K562 (cell line): ENCODE results near the gene NRG3. TPM values are rescaled to one million over a fixed set of nuclear protein-coding genes. Genes with fewer than 3 reads are reported as not detected.

Experiments
- ATAC-seq: fragments of 200-7000 bp; cut with Tn5 transposase; 3 replicates; pipeline ENCODE4 v1.9.1; 2020; ENCODE audit warnings: moderate library complexity
- BruUV-seq: library from RNA; stranded (reverse); fragments of 400-500 nt; replicated peaks from 2 replicates; lab custom pipeline; 2021; lab: Mats Ljungman, UMichigan
- CTCF ChIA-PET: fragments of 300-600 bp; formaldehyde crosslinking; extraction: SDS; loops from one replicate; lab custom pipeline; 2021; ENCODE audit warnings: low intra/inter-chr PET ratio; lab: Yijun Ruan, JAX
- POLR2A ChIA-PET: fragments of 300-600, 350-650 bp; sonication (Branson Sonifier 250); formaldehyde crosslinking; extraction: SDS; loops from one replicate; lab custom pipeline; 2021; ENCODE audit warnings: antibody characterized with exemption, inconsistent platforms; lab: Yijun Ruan, JAX
- DNase-seq, 4 experiments: peaks; one replicate each; pipeline versions ENCODE4 v3.0.0 to v3.0.0-alpha.2; 2011 to 2018; ENCODE audit warnings: low spot score in 3 of 4, mixed read lengths in 3 of 4; ENCODE audit errors: extremely low read depth in 1 of 4
- FAIRE-seq: peaks from 2 replicates; lab custom pipeline; 2011; peaks lifted over from hg19 to GRCh38; lab: Jason Lieb, UNC
- H2AFZ ChIP-seq: 2 replicates; pipeline ENCODE4 v1.6.0; 2011; ENCODE audit warnings: low read depth, low read length, control low read depth, inconsistent platforms
- H3K27ac ChIP-seq: fragments of 200-600 bp; 3 replicates; pipeline ENCODE4 v1.8.0; 2011; ENCODE audit warnings: low read depth, mild to moderate bottlenecking, control low read depth, inconsistent platforms, low read length, moderate library complexity, mixed read lengths; ENCODE audit errors: extremely low read depth
- H3K27me3 ChIP-seq, 2 experiments: fragments of 300-600 bp in 1 of 2; 2 replicates in 1 of 2; 3 replicates in 1 of 2; pipeline versions ENCODE4 v1.6.0 to v1.8.0; 2011; ENCODE audit warnings: inconsistent platforms in 2 of 2, low read length in 2 of 2, mild to moderate bottlenecking in 1 of 2, mixed read lengths in 1 of 2, moderate library complexity in 1 of 2; ENCODE audit not compliant: control insufficient read depth in 2 of 2, insufficient read depth in 2 of 2
- H3K36me3 ChIP-seq: fragments of 300-600 bp; 3 replicates; pipeline ENCODE4 v1.8.0; 2011; ENCODE audit warnings: mild to moderate bottlenecking, low read length, inconsistent platforms; ENCODE audit not compliant: control insufficient read depth, insufficient read depth
- H3K4me1 ChIP-seq, 2 experiments: fragments of 200-600 bp in 1 of 2; replicated peaks in 1 of 2; 2 replicates in 1 of 2; 3 replicates in 1 of 2; pipeline versions ENCODE4 v1.5.1 to v1.8.0; 2011; ENCODE audit warnings: inconsistent platforms in 2 of 2, low read length in 2 of 2, mild to moderate bottlenecking in 1 of 2, mixed read lengths in 1 of 2, moderate library complexity in 1 of 2; ENCODE audit not compliant: control insufficient read depth in 2 of 2, insufficient read depth in 2 of 2
- H3K4me2 ChIP-seq: 2 replicates; pipeline ENCODE4 v1.6.1; 2011; ENCODE audit warnings: low read length, control low read depth, inconsistent platforms, mixed read lengths; ENCODE audit not compliant: insufficient read depth
- H3K4me3 ChIP-seq: fragments of 200-600 bp; sonication (generic), shearing (Covaris generic); 2 replicates; pipeline ENCODE4 v1.5.1; 2016; ENCODE audit warnings: control low read depth, inconsistent platforms
- H3K79me2 ChIP-seq: fragments of 200-600 bp; 3 replicates; pipeline ENCODE4 v1.8.0; 2011; ENCODE audit warnings: low read length, inconsistent platforms; ENCODE audit not compliant: control insufficient read depth, insufficient read depth
- H3K9ac ChIP-seq, 2 experiments: 2 replicates each; pipeline versions ENCODE4 v1.6.0 to v1.6.1; 2011; ENCODE audit warnings: low read depth in 2 of 2, low read length in 2 of 2, control low read depth in 1 of 2, inconsistent platforms in 1 of 2, mild to moderate bottlenecking in 1 of 2, mixed read lengths in 1 of 2; ENCODE audit not compliant: insufficient read depth in 1 of 2
- H3K9me1 ChIP-seq: one replicate; pipeline ENCODE4 v1.6.0; 2011; ENCODE audit warnings: inconsistent platforms, mild to moderate bottlenecking, low read length, moderate library complexity; ENCODE audit not compliant: control insufficient read depth, insufficient read depth
- H3K9me3 ChIP-seq: replicated peaks from 2 replicates; pipeline ENCODE4 v1.5.1; 2011; ENCODE audit warnings: low read depth, low read length, inconsistent platforms; ENCODE audit not compliant: control insufficient read depth, insufficient read depth
- H4K20me1 ChIP-seq: replicated peaks from 2 replicates; pipeline ENCODE4 v1.6.1; 2011; ENCODE audit warnings: low read length, inconsistent platforms, mixed read lengths; ENCODE audit not compliant: control insufficient read depth, insufficient read depth
- ASH1L ChIP-seq: fragments of 450-650 bp; IDR thresholded peaks from 2 replicates; pipeline ENCODE4 v1.6.1; 2018; ENCODE audit warnings: borderline replicate concordance, mild to moderate bottlenecking, low read depth; ENCODE audit not compliant: partially characterized antibody
- ETV1 ChIP-seq: fragments of 450-650 bp; conservative IDR thresholded peaks from 2 replicates; pipeline ENCODE4 v1.6.1; 2016; ENCODE audit warnings: missing genetic modification characterization, control low read depth, low read depth, missing compliant biosample characterization
- IRF2 ChIP-seq: sonication (generic); formaldehyde crosslinking; IDR thresholded peaks from 2 replicates; pipeline ENCODE4 v1.8.1; 2022; ENCODE audit warnings: mild to moderate bottlenecking, missing genetic modification reagents
- MAZ ChIP-seq, 2 experiments: fragments of 450-650 bp in 1 of 2; sonication (generic) in 1 of 2; formaldehyde crosslinking; IDR thresholded peaks in 1 of 2; conservative IDR thresholded peaks in 1 of 2; 2 replicates each; pipeline versions ENCODE4 v1.4.0 to v1.5.0; 2020; ENCODE audit warnings: mild to moderate bottlenecking in 1 of 2, missing genetic modification reagents in 1 of 2
- NFXL1 ChIP-seq: fragments of 450-650 bp; formaldehyde crosslinking; IDR thresholded peaks from 2 replicates; pipeline ENCODE4 v1.4.0; 2021; ENCODE audit warnings: mild to moderate bottlenecking
- RFX5 ChIP-seq: IDR thresholded peaks from 2 replicates; pipeline ENCODE4 v1.6.1; 2011; ENCODE audit warnings: low read depth, mild to moderate bottlenecking, improper control_type of control experiment, low read length
- U2AF2 ChIP-seq: fragments of 200-400 bp; formaldehyde crosslinking; optimal IDR thresholded peaks from 2 replicates; pipeline ENCODE3; 2017; ENCODE audit warnings: low read depth, mild to moderate bottlenecking, low read length
- ZNF239 ChIP-seq: fragments of 250-450 bp; sonication (Bioruptor Pico); IDR thresholded peaks from 2 replicates; pipeline ENCODE4 v1.4.0; 2020; ENCODE audit warnings: mild to moderate bottlenecking
- WGBS: fragments of 100-300 bp; shearing (Covaris generic); methylation state at CpG from one replicate; pipeline ENCODE4 v1.1.6; 2016; ENCODE audit warnings: low coverage, mixed read lengths; ENCODE audit not compliant: insufficient coverage; ENCODE audit errors: missing lambda C conversion rate; 5-methylcytosine and 5-hydroxymethylcytosine counted together
- in situ Hi-C: fragments of 300-500 bp; cut with MboI; formaldehyde crosslinking; loops from 4 replicates; pipeline ENCODE4 v1.15.0; 2018; ENCODE audit warnings: inconsistent platforms, mixed read lengths
- intact Hi-C: fragments of 100-400 bp; cut with micrococcal nuclease; formaldehyde crosslinking; loops from 2 replicates; pipeline ENCODE4 v1.14.2; 2022
- polyA plus RNA-seq, 8 experiments: library from polyadenylated mRNA; depleted of rRNA in 4 of 8; stranded (reverse) in 5 of 8; unstranded in 3 of 8; fragments of >200 nt; fragmentation: Nextera tagmentation in 2 of 8; fragmentation: Illumina TruSeq in 1 of 8; extraction: Ambion mirVana in 2 of 8; extraction: Trizol in 1 of 8; gene quantifications; 2 replicates each; pipeline versions ENCODE4 v1.2.1 to v1.2.3, GENCODE V29; 2011 to 2014; ENCODE audit warnings: inconsistent platforms in 1 of 8, missing spikeins in 1 of 8
- total RNA-seq, 7 experiments: library from RNA; depleted of rRNA in 6 of 7; stranded (reverse); fragments of >200 nt in 6 of 7; fragmentation: Illumina TruSeq in 2 of 7; extraction: Trizol in 2 of 7; gene quantifications; 2 replicates each; pipeline versions ENCODE4 v1.2.1 to v1.2.3, GENCODE V29; 2011 to 2021; ENCODE audit warnings: low replicate concordance in 1 of 7
- TF ChIP-seq, protein P1 (sequence below): IDR thresholded peaks from 2 replicates; pipeline ENCODE4 v1.6.1; 2016; ENCODE audit warnings: missing genetic modification characterization, missing compliant biosample characterization

Gene NRG3
- total and polyA plus RNA-seq, 9 of the 15 experiments (the other 6 are each of a cell fraction or from before 2014, with no cell fraction given), result not detected

DNA sequence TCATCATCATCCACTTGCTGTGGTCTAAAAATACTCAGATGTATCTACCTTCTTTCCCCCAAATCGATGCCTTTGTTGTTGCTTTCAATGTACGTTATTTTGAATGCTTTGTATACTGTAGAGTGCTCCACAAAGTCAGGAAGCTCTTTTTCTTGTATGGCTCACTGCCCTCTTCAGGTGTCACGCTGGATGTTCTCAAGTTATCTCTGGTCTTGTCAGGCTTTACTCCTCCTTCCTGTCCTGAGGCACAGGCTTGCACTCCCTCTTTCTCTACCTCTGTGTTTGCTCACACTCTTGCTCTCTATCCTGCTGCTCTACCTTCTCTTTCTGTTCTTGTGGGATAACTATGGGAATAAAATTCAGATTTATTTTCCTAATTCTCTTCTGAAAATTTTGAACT is 381.3 kb downstream of the NRG3 start:
- H3K9me1 ChIP-seq, result no peaks in the 10 kb centered on the region

More for the DNA sequence above, 381.3 kb downstream of the NRG3 start:
- Histone ChIP-seq H2AFZ (no peak overlapping the region), H3K79me2 (no peaks in the 10 kb centered on the region), H3K9ac (no peak overlapping the region), H3K27me3 (no peaks in the 10 kb centered on the region), H3K4me3 (no peak overlapping the region), H3K9me3 (no peaks in the 10 kb centered on the region; the same call in 1 of the 2 replicates), H3K36me3 (no peaks in the 10 kb centered on the region), H3K4me1 (no peaks in the 10 kb centered on the region), H4K20me1 (no peaks in the 10 kb centered on the region), H3K4me2 (no peak overlapping the region), H3K27ac (no peak overlapping the region)
- FAIRE-seq (no peak), ATAC-seq (no peak), DNase-seq (no peak)
- 0% methylated on average over 3 of the region's 3 CpGs for WGBS
- ChIA-PET POLR2A (no interaction called here), CTCF (no interaction called here)
- no TSS peak for BruUV-seq
- intact Hi-C loops (no loop called here), in situ Hi-C loops (no loop called here)
- TF ChIP-seq ETV1 (tag) (no peak), NFXL1 (no peak), ASH1L (no peak), MAZ (CRISPR knock-in tag; conservative IDR thresholded peaks at IDR 0.05 in 1 of 2, IDR thresholded peaks at IDR 0.05 in 1 of 2) (no peak), U2AF2 (no peak), ZNF239 (CRISPR knock-in tag) (no peak), IRF2 (CRISPR knock-in tag) (no peak), RFX5 (no peak)
- TF ChIP-seq, protein P1, sequence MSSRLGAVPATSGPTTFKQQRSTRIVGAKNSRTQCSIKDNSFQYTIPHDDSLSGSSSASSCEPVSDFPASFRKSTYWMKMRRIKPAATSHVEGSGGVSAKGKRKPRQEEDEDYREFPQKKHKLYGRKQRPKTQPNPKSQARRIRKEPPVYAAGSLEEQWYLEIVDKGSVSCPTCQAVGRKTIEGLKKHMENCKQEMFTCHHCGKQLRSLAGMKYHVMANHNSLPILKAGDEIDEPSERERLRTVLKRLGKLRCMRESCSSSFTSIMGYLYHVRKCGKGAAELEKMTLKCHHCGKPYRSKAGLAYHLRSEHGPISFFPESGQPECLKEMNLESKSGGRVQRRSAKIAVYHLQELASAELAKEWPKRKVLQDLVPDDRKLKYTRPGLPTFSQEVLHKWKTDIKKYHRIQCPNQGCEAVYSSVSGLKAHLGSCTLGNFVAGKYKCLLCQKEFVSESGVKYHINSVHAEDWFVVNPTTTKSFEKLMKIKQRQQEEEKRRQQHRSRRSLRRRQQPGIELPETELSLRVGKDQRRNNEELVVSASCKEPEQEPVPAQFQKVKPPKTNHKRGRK (tag), result no peak
